Astrocyte of the spinal cord (primary cell): Measurements from ENCODE around the gene SLC15A4.

Experiments
- DNase-seq: peaks from one replicate; pipeline ENCODE4 v3.0.0; 2011; ENCODE audit warnings: low read depth, low spot score
- H3K4me3 ChIP-seq: 2 replicates; pipeline ENCODE4 v1.5.1; 2011; ENCODE audit warnings: low read depth, mild to moderate bottlenecking, low read length, moderate library complexity
- in situ Hi-C: cut with HindIII; loops from 2 replicates; pipeline ENCODE4 v1.10.0; 2017; ENCODE audit warnings: low sequenced_read_pairs
- TF ChIP-seq, protein P1 (sequence below): IDR thresholded peaks from 2 replicates; pipeline ENCODE4 v1.5.1; 2012; ENCODE audit warnings: low read depth, mild to moderate bottlenecking, low read length, inconsistent platforms

SLC15A4 gene

GRCh38 chr12:128772249-128772648, 51.5 kb downstream of the SLC15A4 start:
- H3K4me3 ChIP-seq = no peak overlapping the region
- TF ChIP-seq, protein P1, sequence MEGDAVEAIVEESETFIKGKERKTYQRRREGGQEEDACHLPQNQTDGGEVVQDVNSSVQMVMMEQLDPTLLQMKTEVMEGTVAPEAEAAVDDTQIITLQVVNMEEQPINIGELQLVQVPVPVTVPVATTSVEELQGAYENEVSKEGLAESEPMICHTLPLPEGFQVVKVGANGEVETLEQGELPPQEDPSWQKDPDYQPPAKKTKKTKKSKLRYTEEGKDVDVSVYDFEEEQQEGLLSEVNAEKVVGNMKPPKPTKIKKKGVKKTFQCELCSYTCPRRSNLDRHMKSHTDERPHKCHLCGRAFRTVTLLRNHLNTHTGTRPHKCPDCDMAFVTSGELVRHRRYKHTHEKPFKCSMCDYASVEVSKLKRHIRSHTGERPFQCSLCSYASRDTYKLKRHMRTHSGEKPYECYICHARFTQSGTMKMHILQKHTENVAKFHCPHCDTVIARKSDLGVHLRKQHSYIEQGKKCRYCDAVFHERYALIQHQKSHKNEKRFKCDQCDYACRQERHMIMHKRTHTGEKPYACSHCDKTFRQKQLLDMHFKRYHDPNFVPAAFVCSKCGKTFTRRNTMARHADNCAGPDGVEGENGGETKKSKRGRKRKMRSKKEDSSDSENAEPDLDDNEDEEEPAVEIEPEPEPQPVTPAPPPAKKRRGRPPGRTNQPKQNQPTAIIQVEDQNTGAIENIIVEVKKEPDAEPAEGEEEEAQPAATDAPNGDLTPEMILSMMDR = no peak
- no peak for DNase-seq
- in situ Hi-C loops = no loop called here

GRCh38 chr12:128771681-128772080, 52.1 kb downstream of the SLC15A4 start:
- H3K4me3 ChIP-seq = no peak overlapping the region
- no peak for DNase-seq
- in situ Hi-C loops = no loop called here
- TF ChIP-seq, protein P1 = no peak

DNA sequence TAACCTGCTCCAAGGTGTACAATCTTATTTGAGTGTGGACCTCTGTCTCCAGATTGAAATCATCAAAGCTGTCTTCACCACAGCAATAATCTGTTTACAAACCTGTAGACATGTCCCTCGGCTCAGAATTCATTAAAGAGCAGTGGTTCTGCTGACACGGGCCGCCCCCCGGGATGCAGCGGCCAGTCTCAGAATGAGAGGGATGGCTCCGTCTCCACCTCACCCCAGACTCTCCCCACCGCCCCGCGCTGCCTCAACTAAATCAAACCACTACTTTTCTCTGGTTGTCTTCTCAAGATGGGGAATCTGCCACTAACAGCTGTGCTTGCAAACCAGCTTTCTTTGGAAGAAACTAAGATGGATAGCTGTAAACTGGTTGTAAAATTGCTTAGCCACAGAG, 56.2 kb downstream of the SLC15A4 start:
- no peak overlapping the region for H3K4me3 ChIP-seq
- in situ Hi-C loops = no loop called here
- TF ChIP-seq, protein P1 = no peak
- no peak for DNase-seq

DNA sequence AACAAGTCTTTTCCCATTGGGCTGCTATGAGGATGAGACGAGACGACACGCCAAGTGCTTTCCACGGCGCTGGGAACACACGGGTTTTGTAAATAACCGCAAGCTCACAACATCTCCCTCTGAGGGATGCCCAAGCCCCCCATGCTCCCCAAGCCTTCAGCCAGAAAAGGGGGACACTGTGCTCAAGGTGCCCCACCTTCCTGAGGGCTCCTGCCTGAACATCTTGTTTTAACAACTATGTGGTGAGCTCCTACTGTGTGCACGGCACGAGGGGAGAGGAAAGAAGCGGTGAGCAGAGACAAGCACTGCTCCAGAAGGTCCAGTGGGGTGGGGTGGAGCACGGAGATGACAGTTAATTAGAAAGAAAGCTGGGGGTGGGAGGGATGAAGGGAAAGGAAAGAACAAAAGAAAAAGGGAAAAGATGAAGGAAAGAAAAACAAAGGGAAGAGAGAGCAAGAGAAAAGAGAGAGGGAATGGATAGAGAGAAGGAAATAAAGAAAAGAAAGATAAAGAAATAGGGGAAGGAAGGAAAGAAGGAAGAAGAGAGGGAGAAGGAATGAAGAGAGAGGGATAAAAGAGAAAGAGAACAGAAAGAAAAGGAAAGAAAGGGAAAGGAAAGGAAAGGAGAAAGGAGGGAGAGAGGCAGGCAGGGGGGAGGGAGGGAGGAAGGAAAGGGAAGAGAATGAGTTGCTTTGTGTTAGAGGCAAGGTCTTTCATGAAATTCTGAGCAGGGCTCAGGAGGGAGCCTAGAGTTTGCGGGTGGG, 56.8 kb downstream of the SLC15A4 start:
- no peak for DNase-seq
- in situ Hi-C loops = no loop called here
- TF ChIP-seq, protein P1 = no peak
- H3K4me3 ChIP-seq = no peak overlapping the region

DNA sequence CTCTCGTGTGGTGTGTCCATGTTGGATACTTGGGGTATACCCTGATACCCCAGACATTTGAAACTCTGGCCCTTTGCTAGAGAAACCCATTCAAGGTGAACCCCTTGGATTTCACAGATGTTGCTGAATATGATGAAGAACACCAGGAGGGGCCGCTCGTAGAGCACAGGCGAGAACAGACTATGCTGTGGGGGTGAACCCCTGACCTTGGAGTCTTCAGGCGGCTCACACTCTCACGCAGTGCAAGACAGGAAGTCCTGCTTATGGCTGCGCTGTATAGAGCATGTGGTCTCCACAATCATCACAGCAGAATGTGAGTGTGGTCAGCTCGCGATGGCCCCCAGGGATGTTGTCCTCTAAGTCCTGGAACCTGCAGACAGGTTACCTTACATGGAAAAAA, 60.4 kb downstream of the SLC15A4 start:
- H3K4me3 ChIP-seq = no peak overlapping the region
- in situ Hi-C loops = no loop called here
- DNase-seq = no peak

DNA sequence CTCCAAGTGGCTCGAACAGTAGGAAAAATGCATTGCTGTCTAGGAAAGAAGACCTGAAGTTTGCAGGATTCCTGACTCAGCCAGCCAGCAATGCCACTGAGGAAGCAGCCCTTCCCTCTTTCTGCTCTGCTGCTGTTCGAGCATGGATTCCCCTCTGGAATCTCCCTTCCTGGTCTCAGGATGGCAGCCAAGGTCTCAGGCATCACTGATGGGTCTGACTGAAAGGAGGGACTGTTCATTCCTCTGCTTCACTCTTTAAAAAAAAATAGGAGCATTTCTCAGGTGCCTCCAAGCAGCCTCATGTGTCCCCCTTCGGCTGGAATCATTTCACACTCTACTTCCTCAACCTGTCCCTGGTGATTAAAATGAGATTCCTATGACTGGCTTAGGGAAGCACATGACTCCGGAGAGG, 62.4 kb downstream of the SLC15A4 start:
- H3K4me3 ChIP-seq = no peak overlapping the region
- in situ Hi-C loops = no loop called here
- TF ChIP-seq, protein P1 = no peak
- no peak for DNase-seq

More for the DNA sequence above, 60.4 kb downstream of the SLC15A4 start:
- TF ChIP-seq, protein P1 = no peak
